Dermis microvascular lymphatic vessel endothelial cell (primary cell): ENCODE results near the gene AMMECR1. TPM values are rescaled to one million over a fixed set of nuclear protein-coding genes. Genes with fewer than 3 reads are reported as not detected.
"Not testable (repeated sequence)": the region's sequence is repeated elsewhere in the genome, so short reads cannot be mapped to it uniquely, and the experiment has no call there.

Experiments
- DNase-seq, 2 donors: peaks; one replicate each; pipeline versions ENCODE4 v3.0.0 to v3.0.0-alpha.2; 2010; ENCODE audit warnings: low read depth in 2 of 2
- total RNA-seq: library from RNA; depleted of rRNA; stranded (reverse); fragments of >200 nt; gene quantifications from 2 replicates; pipeline ENCODE4 v1.2.1, GENCODE V29; 2014

Gene AMMECR1
- total RNA-seq, 1 donor from 2014 or later = 4.7 TPM

GRCh38 chrX:110258552-110258951 lies 59.3 kb downstream of the AMMECR1 start:
- no peak for DNase-seq

- no peak for DNase-seq
Observed at GRCh38 chrX:110257889-110258288, 60.0 kb downstream of the AMMECR1 start.

- DNase-seq = no peak
Observed at GRCh38 chrX:110252711-110253110, 65.2 kb downstream of the AMMECR1 start.

- DNase-seq = no peak
Observed at GRCh38 chrX:110251961-110252360, 65.9 kb downstream of the AMMECR1 start.

- DNase-seq = no peak
Observed at GRCh38 chrX:110251526-110251925, 66.4 kb downstream of the AMMECR1 start.

- no peak for DNase-seq
Observed at GRCh38 chrX:110250847-110251246, 67.0 kb downstream of the AMMECR1 start.

GRCh38 chrX:110248578-110248977 lies 69.3 kb downstream of the AMMECR1 start:
- no peak for DNase-seq

GRCh38 chrX:110245011-110245410 lies 72.9 kb downstream of the AMMECR1 start:
- DNase-seq = no peak

- DNase-seq = no peak
Observed at GRCh38 chrX:110242371-110242770, 75.5 kb downstream of the AMMECR1 start.

- no peak for DNase-seq
Observed at GRCh38 chrX:110241816-110242215, 76.1 kb downstream of the AMMECR1 start.

GRCh38 chrX:110238259-110238658 lies 79.6 kb downstream of the AMMECR1 start:
- DNase-seq = peak in 1 of 2 donors; percentile 29

- DNase-seq = not testable (repeated sequence)
Observed at GRCh38 chrX:110231485-110231884, 86.4 kb downstream of the AMMECR1 start.

- not testable (repeated sequence) for DNase-seq
Observed at GRCh38 chrX:110229497-110230111, 88.3 kb downstream of the AMMECR1 start.

GRCh38 chrX:110228453-110228852 lies 89.4 kb downstream of the AMMECR1 start:
- no peak for DNase-seq

GRCh38 chrX:110226931-110227330 lies 91.0 kb downstream of the AMMECR1 start:
- no peak for DNase-seq

GRCh38 chrX:110224926-110225617 lies 92.8 kb downstream of the AMMECR1 start:
- no peak for DNase-seq

GRCh38 chrX:110222497-110223257 lies 95.2 kb downstream of the AMMECR1 start:
- DNase-seq = no peak

GRCh38 chrX:110219920-110220319 lies 98.0 kb downstream of the AMMECR1 start:
- DNase-seq = no peak

GRCh38 chrX:110218591-110218990 lies 99.3 kb downstream of the AMMECR1 start:
- DNase-seq = no peak

- DNase-seq = no peak
Observed at GRCh38 chrX:110216027-110216426, 101.9 kb downstream of the AMMECR1 start.

GRCh38 chrX:110215411-110215810 lies 102.5 kb downstream of the AMMECR1 start:
- DNase-seq = no peak

GRCh38 chrX:110214684-110215083 lies 103.2 kb downstream of the AMMECR1 start:
- no peak for DNase-seq

GRCh38 chrX:110213183-110213582 lies 104.7 kb downstream of the AMMECR1 start:
- no peak for DNase-seq
